ENCODE results near the gene CYP11A1. TPM values are rescaled to one million over a fixed set of nuclear protein-coding genes. Genes with fewer than 3 reads are reported as not detected.

CYP11A1 gene
- total RNA-seq, 1 donor from 2014 or later, result 1.1 TPM

DNA sequence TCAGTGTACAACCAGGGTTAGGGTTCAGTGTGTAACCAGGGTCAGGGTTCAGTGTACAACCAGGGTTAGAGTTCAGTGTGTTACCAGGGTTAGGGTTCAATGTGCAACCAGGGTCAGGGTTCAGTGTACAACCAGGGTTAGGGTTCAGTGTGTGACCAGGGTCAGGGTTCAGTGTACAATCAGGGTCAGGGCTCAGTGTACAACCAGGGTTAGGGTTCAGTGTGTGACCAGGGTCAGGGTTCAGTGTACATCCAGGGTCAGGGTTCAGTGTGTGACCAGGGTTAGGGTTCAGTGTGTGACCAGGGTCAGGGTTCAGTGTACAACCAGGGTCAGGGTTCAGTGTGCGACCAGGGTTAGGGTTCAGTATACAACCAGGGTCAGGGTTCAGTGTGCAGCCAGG is 33.3 kb downstream of the CYP11A1 start:
- Histone ChIP-seq H3K4me1 (no peaks in the 10 kb centered on the region), H3K27me3 (no peaks in the 10 kb centered on the region), H3K27ac (no peak overlapping the region), H3K36me3 (no peaks in the 10 kb centered on the region), H3K9me3 (no peaks in the 10 kb centered on the region), H3K4me3 (no peak overlapping the region)
- DNase-seq (no peak), ATAC-seq (no peak)
- TF ChIP-seq, protein P1, sequence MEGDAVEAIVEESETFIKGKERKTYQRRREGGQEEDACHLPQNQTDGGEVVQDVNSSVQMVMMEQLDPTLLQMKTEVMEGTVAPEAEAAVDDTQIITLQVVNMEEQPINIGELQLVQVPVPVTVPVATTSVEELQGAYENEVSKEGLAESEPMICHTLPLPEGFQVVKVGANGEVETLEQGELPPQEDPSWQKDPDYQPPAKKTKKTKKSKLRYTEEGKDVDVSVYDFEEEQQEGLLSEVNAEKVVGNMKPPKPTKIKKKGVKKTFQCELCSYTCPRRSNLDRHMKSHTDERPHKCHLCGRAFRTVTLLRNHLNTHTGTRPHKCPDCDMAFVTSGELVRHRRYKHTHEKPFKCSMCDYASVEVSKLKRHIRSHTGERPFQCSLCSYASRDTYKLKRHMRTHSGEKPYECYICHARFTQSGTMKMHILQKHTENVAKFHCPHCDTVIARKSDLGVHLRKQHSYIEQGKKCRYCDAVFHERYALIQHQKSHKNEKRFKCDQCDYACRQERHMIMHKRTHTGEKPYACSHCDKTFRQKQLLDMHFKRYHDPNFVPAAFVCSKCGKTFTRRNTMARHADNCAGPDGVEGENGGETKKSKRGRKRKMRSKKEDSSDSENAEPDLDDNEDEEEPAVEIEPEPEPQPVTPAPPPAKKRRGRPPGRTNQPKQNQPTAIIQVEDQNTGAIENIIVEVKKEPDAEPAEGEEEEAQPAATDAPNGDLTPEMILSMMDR (IDR thresholded peaks at IDR 0.05), result no peak
- intact Hi-C loops (cut with DNase I), result no loop called here

DNA sequence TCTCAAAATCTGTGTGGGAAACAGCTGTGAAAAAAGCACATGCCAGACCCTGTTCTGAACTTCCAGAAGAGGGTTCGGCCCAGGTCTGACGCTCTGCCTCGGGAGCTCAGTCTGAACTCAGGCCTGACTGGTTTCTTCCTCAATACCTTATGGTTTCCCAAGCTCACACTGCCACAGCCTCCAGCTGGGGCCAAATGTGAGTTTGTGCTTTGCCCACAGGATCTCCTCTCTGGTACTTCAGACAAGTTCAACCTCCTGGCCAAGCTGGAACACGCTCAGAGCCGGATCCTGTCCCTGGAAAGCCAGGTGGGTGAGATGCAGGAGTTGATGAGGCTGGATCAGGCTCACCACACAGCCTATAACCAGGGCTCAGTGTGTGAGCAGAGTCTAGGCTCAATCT is 33.8 kb downstream of the CYP11A1 start:
- H3K27me3 ChIP-seq, result no peaks in the 10 kb centered on the region
- no peak overlapping the region for H3K27ac ChIP-seq
- no peaks in the 10 kb centered on the region for H3K9me3 ChIP-seq
- TF ChIP-seq, protein P1 (IDR thresholded peaks at IDR 0.05), result no peak
- intact Hi-C loops (cut with DNase I), result no loop called here
- H3K4me1 ChIP-seq, result no peaks in the 10 kb centered on the region
- no peaks in the 10 kb centered on the region for H3K36me3 ChIP-seq
- DNase-seq (peak; percentile 54), ATAC-seq (no peak)
- H3K4me3 ChIP-seq, result no peak overlapping the region

DNA sequence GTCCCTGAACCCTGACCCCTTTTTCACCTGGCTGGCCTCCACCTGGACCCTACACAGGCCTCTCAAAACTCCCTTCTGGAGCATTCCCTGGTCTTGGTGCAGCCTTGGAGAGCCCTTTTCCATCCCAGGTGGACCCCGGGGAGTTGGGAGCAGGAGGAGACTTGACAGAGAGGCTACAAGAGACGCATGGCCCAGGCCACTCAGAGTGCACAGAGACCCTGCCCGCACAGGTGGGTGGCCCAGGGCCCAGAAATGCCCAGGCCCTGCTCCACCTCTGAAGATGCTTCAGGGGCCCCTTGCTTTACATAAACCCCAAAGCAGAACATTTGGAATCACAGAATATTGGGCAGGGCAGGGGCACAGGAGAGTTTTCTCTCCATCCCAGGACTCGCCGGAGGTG is 34.4 kb downstream of the CYP11A1 start:
- H3K27me3 ChIP-seq, result no peaks in the 10 kb centered on the region
- no peaks in the 10 kb centered on the region for H3K36me3 ChIP-seq
- TF ChIP-seq, protein P1 (IDR thresholded peaks at IDR 0.05), result no peak
- DNase-seq (peak; percentile 56), ATAC-seq (no peak)
- no peaks in the 10 kb centered on the region for H3K4me1 ChIP-seq
- no peaks in the 10 kb centered on the region for H3K9me3 ChIP-seq
- H3K4me3 ChIP-seq, result no peak overlapping the region
- intact Hi-C loops (cut with DNase I), result no loop called here
- H3K27ac ChIP-seq, result no peak overlapping the region

DNA sequence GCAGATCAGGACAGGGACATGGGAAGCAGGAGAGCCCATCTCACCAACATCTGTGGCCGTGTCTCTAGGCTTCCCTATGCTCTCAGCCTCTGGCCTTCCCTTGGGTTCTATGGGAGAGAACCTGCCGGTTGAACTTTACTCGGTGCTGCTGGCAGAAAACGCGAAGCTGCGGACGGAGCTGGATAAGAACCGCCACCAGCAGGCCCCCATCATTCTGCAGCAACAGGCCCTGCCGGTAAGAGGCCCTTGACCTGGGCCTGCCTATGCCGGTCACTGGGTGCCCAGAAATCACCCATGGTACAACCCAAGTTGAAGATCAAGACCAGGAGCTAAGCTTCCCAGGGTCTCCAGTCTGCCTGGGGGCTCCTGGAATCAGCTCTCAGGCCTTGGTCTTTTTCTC is 34.8 kb downstream of the CYP11A1 start:
- H3K4me1 ChIP-seq, result no peaks in the 10 kb centered on the region
- no peaks in the 10 kb centered on the region for H3K9me3 ChIP-seq
- ATAC-seq (no peak), DNase-seq (no peak)
- no peak overlapping the region for H3K4me3 ChIP-seq
- TF ChIP-seq, protein P1 (IDR thresholded peaks at IDR 0.05), result no peak
- intact Hi-C loops (cut with DNase I), result no loop called here
- H3K36me3 ChIP-seq, result no peaks in the 10 kb centered on the region
- no peaks in the 10 kb centered on the region for H3K27me3 ChIP-seq
- no peak overlapping the region for H3K27ac ChIP-seq

DNA sequence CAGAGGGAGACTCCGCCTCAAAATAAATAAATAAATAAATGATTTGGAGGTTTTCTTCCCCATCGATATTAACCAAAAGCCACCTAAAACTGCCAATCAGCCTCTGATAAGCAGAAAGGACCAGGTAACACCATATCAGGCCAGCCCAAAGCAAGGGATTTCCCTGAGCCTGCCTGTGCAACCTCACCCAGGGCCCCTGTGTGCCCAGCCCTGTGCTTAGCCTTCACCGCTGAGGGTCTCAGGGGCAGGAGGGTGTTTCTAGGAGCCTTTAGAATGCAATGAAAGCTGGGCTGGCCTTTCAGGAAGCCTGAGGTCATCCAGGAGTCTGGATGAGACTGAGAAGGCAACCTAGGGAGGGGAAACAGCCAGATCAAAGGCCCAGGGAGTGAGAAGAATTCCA is 35.4 kb downstream of the CYP11A1 start:
- TF ChIP-seq, protein P1 (IDR thresholded peaks at IDR 0.05), result no peak
- H3K27me3 ChIP-seq, result no peaks in the 10 kb centered on the region
- DNase-seq (no peak), ATAC-seq (no peak)
- no peak overlapping the region for H3K27ac ChIP-seq
- H3K36me3 ChIP-seq, result no peaks in the 10 kb centered on the region
- no peaks in the 10 kb centered on the region for H3K9me3 ChIP-seq
- intact Hi-C loops (cut with DNase I), result no loop called here
- no peak overlapping the region for H3K4me3 ChIP-seq
- no peaks in the 10 kb centered on the region for H3K4me1 ChIP-seq

DNA sequence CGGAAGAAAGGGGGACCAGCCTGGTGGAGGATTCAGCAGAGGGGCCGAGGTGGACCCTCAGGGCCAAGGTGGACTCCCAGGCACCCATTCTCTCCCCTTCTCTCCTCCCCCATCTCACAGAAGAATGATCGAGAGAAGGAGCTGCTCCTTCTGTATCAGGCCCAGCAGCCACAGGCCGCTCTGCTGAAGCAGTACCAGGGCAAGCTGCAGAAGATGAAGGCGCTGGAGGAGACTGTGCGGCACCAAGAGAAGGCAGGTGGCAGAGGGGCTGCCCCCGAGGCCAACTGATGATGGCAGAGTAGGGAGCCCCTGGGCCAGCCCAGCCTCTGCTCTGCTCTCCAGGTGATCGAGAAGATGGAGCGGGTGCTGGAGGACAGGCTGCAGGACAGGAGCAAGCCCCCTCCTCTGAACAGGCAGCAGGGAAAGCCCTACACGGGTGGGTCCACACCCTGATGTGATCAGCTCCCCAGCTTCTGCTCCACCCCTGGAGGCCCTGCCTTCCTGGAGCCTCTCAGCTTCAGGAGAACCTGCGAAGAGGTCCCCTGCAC is 36.5 kb downstream of the CYP11A1 start:
- Histone ChIP-seq H3K27ac (no peak overlapping the region), H3K27me3 (no peaks in the 10 kb centered on the region), H3K9me3 (no peaks in the 10 kb centered on the region), H3K36me3 (no peaks in the 10 kb centered on the region), H3K4me3 (no peak overlapping the region), H3K4me1 (no peaks in the 10 kb centered on the region)
- TF ChIP-seq, protein P1 (IDR thresholded peaks at IDR 0.05), result no peak
- DNase-seq, result no peak
- intact Hi-C loops (cut with DNase I), result no loop called here
- no peak for ATAC-seq

Measured in upper lobe of right lung (tissue), 1 donor.